WI38 (cell line): ENCODE results near the gene RAB11FIP4.

Source experiments
- H3K4me3 ChIP-seq: 2 replicates; pipeline ENCODE4 v1.5.1; 2011; ENCODE audit warnings: low read depth, mild to moderate bottlenecking, control low read depth, low read length
- TF ChIP-seq, protein P1 (sequence below): IDR thresholded peaks from 2 replicates; pipeline ENCODE4 v1.5.1; 2012; ENCODE audit warnings: low read depth, mild to moderate bottlenecking, control low read depth, low read length

The RAB11FIP4 gene

DNA sequence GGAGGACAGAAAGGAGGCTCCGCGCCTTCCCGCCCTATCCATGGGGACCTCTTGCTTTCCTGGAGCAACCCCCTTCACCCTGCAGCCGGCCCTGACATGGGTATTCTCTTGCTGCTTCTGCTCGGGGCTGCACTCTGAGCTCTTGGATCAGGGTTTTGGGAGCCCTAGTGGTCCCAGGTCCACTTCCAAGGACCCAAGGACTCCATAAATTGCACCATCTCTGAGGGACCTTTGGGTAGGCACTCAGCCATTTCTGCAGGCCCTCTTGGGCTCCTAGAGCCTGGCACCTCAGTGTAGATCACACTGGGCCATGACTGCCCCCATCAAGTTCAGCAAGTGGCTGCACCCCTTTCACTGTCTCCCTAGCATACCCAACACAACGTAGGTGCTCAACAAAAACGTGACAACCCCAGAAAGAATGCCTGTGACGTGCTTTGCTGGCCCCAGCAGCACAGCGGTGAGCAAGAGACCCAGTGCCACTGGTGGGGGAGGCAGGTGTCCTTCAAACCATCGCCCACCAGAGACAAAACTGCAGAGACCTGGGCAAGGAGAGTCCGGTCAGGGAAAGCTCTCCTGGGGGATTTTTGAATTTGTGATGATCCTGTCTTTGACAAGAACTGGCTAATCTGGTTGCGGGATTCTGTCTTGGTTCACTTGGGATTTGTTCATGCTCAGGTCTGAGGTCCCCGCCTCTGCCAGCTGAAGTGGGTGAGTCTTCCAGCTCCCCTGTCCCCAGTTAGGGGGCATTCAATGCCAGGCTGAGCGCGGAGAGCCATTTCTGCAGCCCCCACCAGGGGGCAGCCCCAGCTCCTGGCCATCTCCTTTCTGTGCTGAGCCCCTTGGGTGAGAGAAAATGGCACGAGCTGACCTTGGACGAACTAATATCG is 2.5 kb upstream of the RAB11FIP4 start:
- TF ChIP-seq, protein P1, sequence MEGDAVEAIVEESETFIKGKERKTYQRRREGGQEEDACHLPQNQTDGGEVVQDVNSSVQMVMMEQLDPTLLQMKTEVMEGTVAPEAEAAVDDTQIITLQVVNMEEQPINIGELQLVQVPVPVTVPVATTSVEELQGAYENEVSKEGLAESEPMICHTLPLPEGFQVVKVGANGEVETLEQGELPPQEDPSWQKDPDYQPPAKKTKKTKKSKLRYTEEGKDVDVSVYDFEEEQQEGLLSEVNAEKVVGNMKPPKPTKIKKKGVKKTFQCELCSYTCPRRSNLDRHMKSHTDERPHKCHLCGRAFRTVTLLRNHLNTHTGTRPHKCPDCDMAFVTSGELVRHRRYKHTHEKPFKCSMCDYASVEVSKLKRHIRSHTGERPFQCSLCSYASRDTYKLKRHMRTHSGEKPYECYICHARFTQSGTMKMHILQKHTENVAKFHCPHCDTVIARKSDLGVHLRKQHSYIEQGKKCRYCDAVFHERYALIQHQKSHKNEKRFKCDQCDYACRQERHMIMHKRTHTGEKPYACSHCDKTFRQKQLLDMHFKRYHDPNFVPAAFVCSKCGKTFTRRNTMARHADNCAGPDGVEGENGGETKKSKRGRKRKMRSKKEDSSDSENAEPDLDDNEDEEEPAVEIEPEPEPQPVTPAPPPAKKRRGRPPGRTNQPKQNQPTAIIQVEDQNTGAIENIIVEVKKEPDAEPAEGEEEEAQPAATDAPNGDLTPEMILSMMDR: peak; percentile 55
- no peak overlapping the region for H3K4me3 ChIP-seq

DNA sequence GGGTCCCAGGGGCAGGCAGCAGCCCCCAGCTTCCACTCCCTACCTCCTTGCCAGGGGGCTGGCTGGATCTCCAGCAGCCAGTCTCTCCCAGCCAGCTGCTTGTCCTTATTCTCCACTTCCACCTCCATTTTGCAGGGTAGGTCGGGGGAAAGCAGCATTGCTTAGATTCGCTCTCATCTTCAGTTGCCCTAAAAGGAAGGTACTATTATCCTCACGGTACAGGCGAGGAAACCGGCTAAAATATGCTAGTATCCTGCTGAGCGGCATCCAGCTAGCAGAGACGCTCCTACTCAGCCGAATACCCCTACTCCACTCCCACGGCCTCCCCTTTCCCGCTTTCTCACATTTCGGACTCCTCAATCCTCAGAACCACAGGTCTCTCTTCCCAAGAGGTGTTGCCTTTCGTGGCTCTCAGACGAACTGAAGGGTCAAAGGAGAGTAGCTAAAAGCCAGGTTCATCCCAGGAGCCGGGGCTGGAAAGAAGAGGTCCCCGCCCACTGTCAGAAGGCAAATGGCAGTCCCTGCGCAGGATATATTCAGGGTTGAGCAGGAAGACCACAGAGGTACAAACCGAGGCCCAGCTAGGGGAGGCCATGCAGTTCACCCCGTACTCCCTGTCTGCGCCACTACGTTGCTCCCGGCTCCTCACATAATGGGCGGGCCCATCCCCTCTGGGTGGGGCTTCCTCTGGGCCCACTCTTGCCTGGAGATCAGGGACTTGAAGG is 1.7 kb upstream of the RAB11FIP4 start:
- H3K4me3 ChIP-seq: no peak overlapping the region
- TF ChIP-seq, protein P1: no peak

DNA sequence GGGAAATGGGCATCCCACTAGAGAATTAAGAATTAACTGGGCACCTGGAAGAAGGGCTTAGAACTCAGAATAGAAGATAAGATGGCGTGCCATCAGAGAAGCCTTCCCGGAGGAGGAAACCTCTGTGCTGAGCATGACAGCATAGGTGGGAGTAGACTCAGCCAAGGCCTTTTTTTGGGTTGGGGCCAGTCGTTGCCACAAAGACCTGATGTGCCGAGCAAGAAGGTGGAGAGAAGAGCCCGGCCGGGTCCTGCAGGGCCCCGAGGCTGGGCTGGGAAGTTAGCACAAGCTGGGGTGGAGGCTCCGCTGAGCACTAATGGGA is 1.1 kb upstream of the RAB11FIP4 start:
- no peak overlapping the region for H3K4me3 ChIP-seq
- TF ChIP-seq, protein P1: no peak

DNA sequence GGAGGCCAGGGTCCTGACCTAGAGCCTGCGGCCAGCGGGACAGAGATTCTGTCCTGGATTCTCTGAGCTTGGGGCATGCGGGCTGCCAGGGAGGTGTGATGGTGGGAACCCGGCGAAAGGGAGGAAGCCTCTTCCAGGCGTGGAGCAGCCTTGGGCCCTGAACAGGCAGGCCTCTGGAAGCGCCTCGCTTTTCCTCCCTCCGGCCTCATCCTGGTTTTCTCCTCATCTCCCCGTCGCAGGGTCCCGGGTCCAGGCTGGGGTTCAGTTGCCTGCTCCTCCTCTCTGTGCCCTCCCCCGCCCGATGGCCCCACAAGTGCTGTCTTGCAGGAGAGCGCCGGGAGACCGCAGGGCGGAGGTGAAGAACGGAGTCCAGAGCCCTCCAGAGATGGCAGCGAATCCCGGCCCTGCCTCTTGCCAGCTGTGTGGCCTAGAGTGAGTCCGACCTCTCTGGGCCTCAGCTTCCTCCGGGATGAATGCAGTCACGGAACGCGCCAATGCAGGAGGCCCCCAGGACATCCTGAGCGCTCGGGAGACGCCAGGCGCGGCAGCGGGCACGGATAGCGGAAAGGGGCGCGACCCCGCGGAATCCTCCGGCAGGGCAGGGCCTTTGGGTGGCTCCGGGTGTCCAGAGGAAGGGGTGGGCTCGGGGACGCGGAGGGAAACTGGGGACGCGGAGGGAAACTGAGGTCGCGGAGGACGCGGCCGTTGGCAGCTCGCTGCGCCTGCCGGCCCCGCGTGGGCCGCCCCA is 553 bp upstream of the RAB11FIP4 start:
- no peak overlapping the region for H3K4me3 ChIP-seq

DNA sequence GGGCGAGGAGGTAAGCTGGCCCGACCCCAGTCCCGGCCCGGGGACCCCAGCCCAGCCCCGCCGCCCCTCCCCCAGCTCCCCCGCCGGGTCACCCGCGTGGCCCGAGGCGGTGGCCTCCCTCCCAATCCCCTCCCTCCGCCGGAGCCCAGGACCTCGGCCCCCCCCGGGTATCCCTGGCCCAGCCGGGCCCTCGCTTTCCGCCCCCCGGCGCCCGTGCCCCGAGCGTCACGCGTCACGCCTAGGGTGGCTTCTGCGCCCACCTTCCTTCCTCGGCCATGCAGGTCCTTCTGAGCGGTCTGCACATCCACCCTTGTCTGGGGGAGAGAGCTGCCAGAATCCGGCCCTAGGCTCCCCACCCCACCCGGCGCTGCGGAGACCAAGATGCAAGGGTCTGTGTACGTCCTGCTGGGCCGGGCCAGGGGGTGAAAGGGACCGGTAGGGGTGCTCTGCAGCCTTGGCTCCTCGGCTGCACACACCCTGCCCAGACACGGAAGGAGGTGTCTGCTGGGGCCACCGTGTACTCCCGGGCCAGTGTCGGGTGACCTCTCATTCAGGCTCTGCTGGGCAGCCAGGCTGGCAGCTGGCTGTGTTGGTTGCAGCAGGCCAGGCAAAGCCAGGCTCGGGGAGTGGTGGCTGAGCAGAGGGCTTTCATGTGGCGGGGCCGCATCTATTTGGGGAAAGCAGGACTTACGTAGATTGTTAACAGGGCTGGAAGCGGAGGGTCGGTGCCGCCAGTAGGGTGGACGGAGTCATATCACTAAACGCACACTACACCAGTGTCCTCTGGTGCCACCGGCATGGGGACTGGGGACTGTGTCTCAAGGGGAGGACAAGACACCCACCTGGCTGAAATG is 754 bp downstream of the RAB11FIP4 start:
- H3K4me3 ChIP-seq: no peak overlapping the region
- TF ChIP-seq, protein P1: no peak

More for the DNA sequence above, 553 bp upstream of the RAB11FIP4 start:
- TF ChIP-seq, protein P1: no peak

DNA sequence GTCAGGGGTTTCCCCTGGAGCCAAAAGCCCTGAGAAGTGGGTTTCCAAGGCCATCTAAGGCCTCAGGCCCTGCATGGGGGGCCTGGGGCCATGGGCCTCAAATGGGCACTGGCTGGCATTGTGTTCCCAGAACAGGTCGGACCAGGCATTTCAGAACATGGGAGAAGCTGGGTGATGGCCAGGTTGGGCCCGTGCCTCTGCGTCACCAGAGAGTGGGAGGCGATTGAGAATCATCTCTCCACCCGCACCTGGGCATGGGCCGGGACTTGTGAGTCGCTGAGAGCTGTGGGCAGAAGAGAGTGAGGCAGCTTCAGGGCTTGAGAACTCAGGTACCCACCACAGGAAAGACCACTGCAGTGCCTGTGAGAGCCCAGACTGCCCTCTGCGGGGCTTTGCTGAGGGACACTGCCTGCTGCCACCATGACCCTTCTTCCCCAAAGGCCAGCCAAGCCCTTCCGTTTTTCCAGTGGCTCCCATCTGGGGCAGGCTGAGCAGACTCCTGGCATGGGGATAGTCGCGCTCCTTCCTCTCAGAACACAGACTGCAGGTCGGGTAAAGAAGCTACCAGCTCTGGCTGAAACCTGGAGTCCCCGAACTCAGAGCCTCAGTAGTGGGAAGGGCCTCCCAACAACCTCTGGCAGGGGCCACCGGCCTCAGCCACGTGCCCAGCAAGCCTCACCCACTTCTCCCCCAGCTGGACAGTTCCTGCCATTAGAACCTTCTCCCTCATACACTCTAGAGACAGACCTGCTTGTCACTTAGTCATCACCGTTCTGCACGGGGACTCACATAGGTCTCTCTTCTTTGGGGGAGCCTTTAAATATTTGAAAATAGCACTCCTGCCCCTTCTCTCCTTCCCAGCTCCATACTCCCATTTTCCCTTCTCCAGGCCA is 1.6 kb downstream of the RAB11FIP4 start:
- TF ChIP-seq, protein P1: no peak

More for the DNA sequence above, 1.6 kb downstream of the RAB11FIP4 start:
- H3K4me3 ChIP-seq: no peak overlapping the region
